Right hindlimb (tissue), 1 donor: ENCODE data around the gene CCT3.
"Not testable (repeated sequence)": the region's sequence is repeated elsewhere in the genome, so short reads cannot be mapped to it uniquely, and the experiment has no call there.

Source experiments
- DNase-seq: peaks from one replicate; pipeline ENCODE4 v3.0.0-alpha.2; 2018

The CCT3 gene

GRCh38 chr1:156338180-156338976, at the start of gene CCT3, which contains the start of gene TSACC:
TSS of gene CCT3 (minus strand) at chr1:156338292. CDS start at chr1:156338184, 108 bp downstream.
TSS of gene TSACC (plus strand) at chr1:156338526. CDS start at chr1:156339758, 1,232 bp downstream.
- peak; percentile 100 for DNase-seq

- DNase-seq: no peak
Measured at GRCh38 chr1:156387870-156388173, 49.7 kb upstream of the CCT3 start.

- DNase-seq: no peak
Measured at GRCh38 chr1:156386949-156387869, 49.1 kb upstream of the CCT3 start.

GRCh38 chr1:156386134-156386901, 48.2 kb upstream of the CCT3 start:
- no peak for DNase-seq

GRCh38 chr1:156385534-156386031, 47.5 kb upstream of the CCT3 start:
- peak; percentile 60 for DNase-seq

GRCh38 chr1:156384658-156385057, 46.6 kb upstream of the CCT3 start:
- DNase-seq: no peak

GRCh38 chr1:156384007-156384406, 45.9 kb upstream of the CCT3 start:
- no peak for DNase-seq

GRCh38 chr1:156383023-156383422, 44.9 kb upstream of the CCT3 start:
- DNase-seq: peak; percentile 59

- DNase-seq: no peak
Measured at GRCh38 chr1:156382561-156382960, 44.5 kb upstream of the CCT3 start.

GRCh38 chr1:156379420-156380165, 41.5 kb upstream of the CCT3 start:
- no peak for DNase-seq

- DNase-seq: no peak
Measured at GRCh38 chr1:156378557-156378956, 40.5 kb upstream of the CCT3 start.

- no peak for DNase-seq
Measured at GRCh38 chr1:156376958-156377919, 39.1 kb upstream of the CCT3 start.

- no peak for DNase-seq
Measured at GRCh38 chr1:156376146-156376545, 38.1 kb upstream of the CCT3 start.

- DNase-seq: no peak
Measured at GRCh38 chr1:156373546-156373945, 35.5 kb upstream of the CCT3 start.

- no peak for DNase-seq
Measured at GRCh38 chr1:156372876-156373275, 34.8 kb upstream of the CCT3 start.

- DNase-seq: no peak
Measured at GRCh38 chr1:156372265-156372586, 34.1 kb upstream of the CCT3 start.

- no peak for DNase-seq
Measured at GRCh38 chr1:156371553-156372264, 33.6 kb upstream of the CCT3 start.

- DNase-seq: not testable (repeated sequence)
Measured at GRCh38 chr1:156369685-156370286, 31.7 kb upstream of the CCT3 start.

- no peak for DNase-seq
Measured at GRCh38 chr1:156368889-156369684, 31.0 kb upstream of the CCT3 start, which contains the start of gene RHBG. TSS of gene RHBG (plus strand) at chr1:156369211. CDS start at chr1:156369250, 39 bp downstream.
